Neuronal stem cell (in vitro differentiated cells): ENCODE measurements around the gene SLC1A1.

Experiments used
- DNase-seq: peaks from one replicate; pipeline ENCODE4 v3.0.0-alpha.2; 2013; ENCODE audit warnings: low spot score
- H2AFZ ChIP-seq: one replicate; pipeline ENCODE4 v1.6.1; 2013; ENCODE audit warnings: mild to moderate bottlenecking, low read length, inconsistent platforms
- H2AK5ac ChIP-seq: 2 replicates; pipeline ENCODE4 v1.6.1; 2013; ENCODE audit warnings: low read depth, mild to moderate bottlenecking, inconsistent platforms, low read length, moderate library complexity, mixed read lengths
- H2BK120ac ChIP-seq: 2 replicates; pipeline ENCODE4 v1.6.1; 2013; ENCODE audit warnings: low read depth, mild to moderate bottlenecking, inconsistent platforms, low read length, moderate library complexity, mixed read lengths
- H2BK12ac ChIP-seq: one replicate; pipeline ENCODE4 v1.6.1; 2013; ENCODE audit warnings: low read length, inconsistent platforms
- H2BK15ac ChIP-seq: 2 replicates; pipeline ENCODE4 v1.6.1; 2013; ENCODE audit warnings: mild to moderate bottlenecking, low read length, inconsistent platforms, mixed read lengths
- H2BK5ac ChIP-seq: one replicate; pipeline ENCODE4 v1.6.1; 2013; ENCODE audit warnings: inconsistent platforms, mild to moderate bottlenecking, low read length, moderate library complexity
- H3K14ac ChIP-seq: one replicate; pipeline ENCODE4 v1.6.1; 2013; ENCODE audit warnings: low read length, inconsistent platforms
- H3K18ac ChIP-seq: 2 replicates; pipeline ENCODE4 v1.6.1; 2013; ENCODE audit warnings: low read length, inconsistent platforms
- H3K23ac ChIP-seq: 2 replicates; pipeline ENCODE4 v1.6.1; 2013; ENCODE audit warnings: low read depth, mild to moderate bottlenecking, mixed read lengths, low read length, inconsistent platforms; ENCODE audit not compliant: poor library complexity
- H3K27ac ChIP-seq: replicated peaks from 3 replicates; pipeline ENCODE4 v1.5.1; 2013; ENCODE audit warnings: low read length, inconsistent platforms
- H3K27me3 ChIP-seq, 3 experiments: 2 replicates each; pipeline ENCODE4 v1.6.1; 2013; ENCODE audit warnings: low read length in 3 of 3, mild to moderate bottlenecking in 2 of 3, inconsistent platforms in 1 of 3, low read depth in 1 of 3, mixed read lengths in 1 of 3, moderate library complexity in 1 of 3; ENCODE audit not compliant: control insufficient read depth in 3 of 3, insufficient read depth in 3 of 3
- H3K36me3 ChIP-seq, 2 donors: replicated peaks in 1 of 2; 2 replicates each; pipeline ENCODE4 v1.6.1; 2013; ENCODE audit warnings: low read length in 2 of 2; ENCODE audit not compliant: control insufficient read depth in 2 of 2, insufficient read depth in 2 of 2
- H3K4ac ChIP-seq: 2 replicates; pipeline ENCODE4 v1.6.1; 2013; ENCODE audit warnings: inconsistent platforms, mild to moderate bottlenecking, low read length, moderate library complexity
- H3K4me1 ChIP-seq, 2 donors: 1 replicate in 1 of 2; 2 replicates in 1 of 2; pipeline ENCODE4 v1.6.1; 2013; ENCODE audit warnings: low read length in 2 of 2, low read depth in 1 of 2; ENCODE audit not compliant: control insufficient read depth in 2 of 2, insufficient read depth in 1 of 2
- H3K4me2 ChIP-seq: one replicate; pipeline ENCODE4 v1.6.1; 2013; ENCODE audit warnings: mild to moderate bottlenecking, low read length, inconsistent platforms; ENCODE audit not compliant: insufficient read depth, poor library complexity, severe bottlenecking
- H3K4me3 ChIP-seq, 2 donors: 2 replicates each; pipeline ENCODE4 v1.5.1; 2013; ENCODE audit warnings: low read length in 2 of 2, mild to moderate bottlenecking in 2 of 2, inconsistent platforms in 1 of 2, moderate library complexity in 1 of 2
- H3K79me1 ChIP-seq: one replicate; pipeline ENCODE4 v1.6.1; 2013; ENCODE audit warnings: low read depth, mild to moderate bottlenecking, inconsistent platforms, low read length, moderate library complexity
- H3K9ac ChIP-seq: one replicate; pipeline ENCODE4 v1.6.1; 2013; ENCODE audit warnings: mild to moderate bottlenecking, low read depth, low read length, inconsistent platforms; ENCODE audit not compliant: poor library complexity
- H3K9me3 ChIP-seq, 2 donors: replicated peaks in 1 of 2; 2 replicates each; pipeline versions ENCODE3 to v1.6.1; 2013; ENCODE audit warnings: low read length in 2 of 2, mild to moderate bottlenecking in 2 of 2, inconsistent platforms in 1 of 2, low read depth in 1 of 2, mixed read lengths in 1 of 2, moderate library complexity in 1 of 2; ENCODE audit not compliant: control insufficient read depth in 2 of 2, insufficient read depth in 1 of 2
- H4K8ac ChIP-seq: one replicate; pipeline ENCODE4 v1.6.1; 2013; ENCODE audit warnings: low read depth, mild to moderate bottlenecking, inconsistent platforms, low read length, moderate library complexity
- H4K91ac ChIP-seq: one replicate; pipeline ENCODE4 v1.6.1; 2013; ENCODE audit warnings: low read length, low read depth, mild to moderate bottlenecking, inconsistent platforms; ENCODE audit not compliant: poor library complexity
- whole genome bisulfite sequencing, 2 donors: extraction: QIAGEN DNeasy Blood & Tissue Kit; methylation state at CpG; one replicate each; pipeline ENCODE4 v1.1.7; 2013; ENCODE audit warnings: missing lambda C conversion rate in 2 of 2, mixed read lengths in 1 of 2; ENCODE audit not compliant: insufficient read length in 2 of 2, insufficient replicate concordance in 1 of 2; ENCODE audit errors: extremely low coverage in 2 of 2; 5-methylcytosine and 5-hydroxymethylcytosine counted together

The SLC1A1 gene

GRCh38 chr9:4510546-4511322 lies 20.5 kb downstream of the SLC1A1 start:
- no peak for DNase-seq
- Histone ChIP-seq H3K4ac (no peak overlapping the region), H3K27ac (no peak overlapping the region), H2BK15ac (no peak overlapping the region), H2AK5ac (no peak overlapping the region), H3K79me1 (no peaks in the 10 kb centered on the region), H3K18ac (no peak overlapping the region), H3K9me3 (peaks cover 0 to 2% of the 10 kb centered on the region in 2 donors), H3K4me3 (no peak overlapping the region), H3K27me3 (no peaks in the 10 kb centered on the region), H3K4me2 (no peak overlapping the region), H2BK120ac (no peak overlapping the region), H3K14ac (no peak overlapping the region), H3K9ac (no peak overlapping the region), H2BK5ac (no peak overlapping the region), H2AFZ (no peak overlapping the region), H2BK12ac (no peak overlapping the region), H4K8ac (no peak overlapping the region), H3K36me3 (no peaks in the 10 kb centered on the region), H4K91ac (no peak overlapping the region), H3K4me1 (peaks cover 0 to 1% of the 10 kb centered on the region in 2 donors), H3K23ac (no peak overlapping the region)
- no CpG with 5 or more reads among the region's 4 CpGs for WGBS, 2 donors

GRCh38 chr9:4514252-4515128 lies 24.2 kb downstream of the SLC1A1 start:
- H3K36me3 ChIP-seq = no peaks in the 10 kb centered on the region

DNA sequence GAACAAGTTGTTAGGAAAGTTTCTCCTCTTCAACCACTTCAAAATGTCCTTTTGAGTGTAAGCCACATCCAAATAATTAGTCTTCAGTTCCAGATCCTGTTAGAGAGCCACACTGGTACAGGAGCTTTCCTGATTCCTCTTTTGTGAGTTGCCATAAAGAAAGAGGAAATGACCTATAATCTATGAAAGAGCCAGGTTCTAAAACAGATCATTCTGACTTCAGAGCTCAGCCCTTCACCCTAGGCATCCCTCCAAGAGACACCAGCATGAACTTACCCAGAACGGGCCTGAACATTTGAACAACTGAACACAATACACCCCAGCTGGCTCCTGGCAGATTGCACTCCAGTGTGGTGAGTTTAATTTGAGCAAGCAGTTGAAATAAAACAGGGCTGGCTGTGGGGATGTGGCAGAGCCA lies 25.7 kb downstream of the SLC1A1 start:
- no peak overlapping the region for H3K27ac ChIP-seq
- H3K23ac ChIP-seq = no peak overlapping the region
- peaks cover 0 to 2% of the 10 kb centered on the region in 2 donors for H3K9me3 ChIP-seq
- no peak overlapping the region for H4K8ac ChIP-seq
- no peak overlapping the region for H3K18ac ChIP-seq
- H4K91ac ChIP-seq = no peak overlapping the region
- no peak overlapping the region for H2BK12ac ChIP-seq
- no peak overlapping the region for H2AFZ ChIP-seq
- no peak overlapping the region for H2BK5ac ChIP-seq
- no peak for DNase-seq
- H3K4ac ChIP-seq = no peak overlapping the region
- no peak overlapping the region for H2AK5ac ChIP-seq
- no peaks in the 10 kb centered on the region for H3K27me3 ChIP-seq
- H3K4me3 ChIP-seq = no peak overlapping the region
- H3K4me2 ChIP-seq = no peak overlapping the region
- H3K79me1 ChIP-seq = no peaks in the 10 kb centered on the region
- no CpG with 5 or more reads among the region's 1 CpG for WGBS, 2 donors
- no peak overlapping the region for H2BK15ac ChIP-seq
- no peak overlapping the region for H3K9ac ChIP-seq
- no peaks in the 10 kb centered on the region for H3K36me3 ChIP-seq
- H2BK120ac ChIP-seq = no peak overlapping the region
- H3K14ac ChIP-seq = no peak overlapping the region
- H3K4me1 ChIP-seq = no peaks in the 10 kb centered on the region

More at GRCh38 chr9:4514252-4515128, 24.2 kb downstream of the SLC1A1 start:
- H2BK5ac ChIP-seq = no peak overlapping the region
- no peak overlapping the region for H2BK12ac ChIP-seq
- no peak overlapping the region for H2BK120ac ChIP-seq
- no peak overlapping the region for H3K18ac ChIP-seq
- H3K9ac ChIP-seq = no peak overlapping the region
- H3K4me1 ChIP-seq = no peaks in the 10 kb centered on the region
- H3K9me3 ChIP-seq = peaks cover 0 to 2% of the 10 kb centered on the region in 2 donors
- no peak overlapping the region for H2AK5ac ChIP-seq
- H2AFZ ChIP-seq = no peak overlapping the region
- H4K8ac ChIP-seq = no peak overlapping the region
- H3K27ac ChIP-seq = no peak overlapping the region
- no peak overlapping the region for H3K4me2 ChIP-seq
- H3K4me3 ChIP-seq = no peak overlapping the region
- no peak overlapping the region for H3K14ac ChIP-seq
- H3K4ac ChIP-seq = no peak overlapping the region
- no CpG with 5 or more reads among the region's 8 CpGs for WGBS, 2 donors
- H3K79me1 ChIP-seq = no peaks in the 10 kb centered on the region
- no peak for DNase-seq
- no peak overlapping the region for H4K91ac ChIP-seq
- H3K23ac ChIP-seq = no peak overlapping the region
- no peak overlapping the region for H2BK15ac ChIP-seq
- no peaks in the 10 kb centered on the region for H3K27me3 ChIP-seq

- H3K4me3 ChIP-seq = no peak overlapping the region
- WGBS, 2 donors = no CpG with 5 or more reads among the region's 6 CpGs
- no peak overlapping the region for H2BK5ac ChIP-seq
- H3K14ac ChIP-seq = no peak overlapping the region
- H3K23ac ChIP-seq = no peak overlapping the region
- no peak overlapping the region for H3K9ac ChIP-seq
- no peak overlapping the region for H2BK15ac ChIP-seq
- no peak overlapping the region for H3K18ac ChIP-seq
- no peak overlapping the region for H2AFZ ChIP-seq
- H3K27me3 ChIP-seq = no peaks in the 10 kb centered on the region
- no peak overlapping the region for H3K4me2 ChIP-seq
- H3K36me3 ChIP-seq = no peaks in the 10 kb centered on the region
- no peaks in the 10 kb centered on the region for H3K4me1 ChIP-seq
- H3K27ac ChIP-seq = no peak overlapping the region
- no peaks in the 10 kb centered on the region for H3K79me1 ChIP-seq
- DNase-seq = no peak
- H2AK5ac ChIP-seq = no peak overlapping the region
- H2BK12ac ChIP-seq = no peak overlapping the region
- H2BK120ac ChIP-seq = no peak overlapping the region
- no peaks in the 10 kb centered on the region for H3K9me3 ChIP-seq
- no peak overlapping the region for H3K4ac ChIP-seq
- no peak overlapping the region for H4K91ac ChIP-seq
- H4K8ac ChIP-seq = no peak overlapping the region
These were observed 27.0 kb downstream of the SLC1A1 start for GRCh38 chr9:4517274-4517673.
